K562 (cell line): ENCODE results near the gene CEP85L. TPM values are rescaled to one million over a fixed set of nuclear protein-coding genes. Genes with fewer than 3 reads are reported as not detected.

ENCODE experiments used
- ATAC-seq: fragments of 200-7000 bp; cut with Tn5 transposase; 3 replicates; pipeline ENCODE4 v1.9.1; 2020; ENCODE audit warnings: moderate library complexity
- BruUV-seq: library from RNA; stranded (reverse); fragments of 400-500 nt; replicated peaks from 2 replicates; lab custom pipeline; 2021; lab: Mats Ljungman, UMichigan
- CTCF ChIA-PET: fragments of 300-600 bp; formaldehyde crosslinking; extraction: SDS; loops from one replicate; lab custom pipeline; 2021; ENCODE audit warnings: low intra/inter-chr PET ratio; lab: Yijun Ruan, JAX
- POLR2A ChIA-PET: fragments of 300-600, 350-650 bp; sonication (Branson Sonifier 250); formaldehyde crosslinking; extraction: SDS; loops from one replicate; lab custom pipeline; 2021; ENCODE audit warnings: antibody characterized with exemption, inconsistent platforms; lab: Yijun Ruan, JAX
- DNase-seq, 4 experiments: peaks; one replicate each; pipeline versions ENCODE4 v3.0.0 to v3.0.0-alpha.2; 2011 to 2018; ENCODE audit warnings: low spot score in 3 of 4, mixed read lengths in 3 of 4; ENCODE audit errors: extremely low read depth in 1 of 4
- FAIRE-seq: peaks from 2 replicates; lab custom pipeline; 2011; peaks lifted over from hg19 to GRCh38; lab: Jason Lieb, UNC
- H2AFZ ChIP-seq: 2 replicates; pipeline ENCODE4 v1.6.0; 2011; ENCODE audit warnings: low read depth, low read length, control low read depth, inconsistent platforms
- H3K27ac ChIP-seq: fragments of 200-600 bp; 3 replicates; pipeline ENCODE4 v1.8.0; 2011; ENCODE audit warnings: low read depth, mild to moderate bottlenecking, control low read depth, inconsistent platforms, low read length, moderate library complexity, mixed read lengths; ENCODE audit errors: extremely low read depth
- H3K27me3 ChIP-seq, 2 experiments: fragments of 300-600 bp in 1 of 2; 2 replicates in 1 of 2; 3 replicates in 1 of 2; pipeline versions ENCODE4 v1.6.0 to v1.8.0; 2011; ENCODE audit warnings: inconsistent platforms in 2 of 2, low read length in 2 of 2, mild to moderate bottlenecking in 1 of 2, mixed read lengths in 1 of 2, moderate library complexity in 1 of 2; ENCODE audit not compliant: control insufficient read depth in 2 of 2, insufficient read depth in 2 of 2
- H3K36me3 ChIP-seq: fragments of 300-600 bp; 3 replicates; pipeline ENCODE4 v1.8.0; 2011; ENCODE audit warnings: mild to moderate bottlenecking, low read length, inconsistent platforms; ENCODE audit not compliant: control insufficient read depth, insufficient read depth
- H3K4me1 ChIP-seq, 2 experiments: fragments of 200-600 bp in 1 of 2; replicated peaks in 1 of 2; 2 replicates in 1 of 2; 3 replicates in 1 of 2; pipeline versions ENCODE4 v1.5.1 to v1.8.0; 2011; ENCODE audit warnings: inconsistent platforms in 2 of 2, low read length in 2 of 2, mild to moderate bottlenecking in 1 of 2, mixed read lengths in 1 of 2, moderate library complexity in 1 of 2; ENCODE audit not compliant: control insufficient read depth in 2 of 2, insufficient read depth in 2 of 2
- H3K4me2 ChIP-seq: 2 replicates; pipeline ENCODE4 v1.6.1; 2011; ENCODE audit warnings: low read length, control low read depth, inconsistent platforms, mixed read lengths; ENCODE audit not compliant: insufficient read depth
- H3K4me3 ChIP-seq: fragments of 200-600 bp; sonication (generic), shearing (Covaris generic); 2 replicates; pipeline ENCODE4 v1.5.1; 2016; ENCODE audit warnings: control low read depth, inconsistent platforms
- H3K79me2 ChIP-seq: fragments of 200-600 bp; 3 replicates; pipeline ENCODE4 v1.8.0; 2011; ENCODE audit warnings: low read length, inconsistent platforms; ENCODE audit not compliant: control insufficient read depth, insufficient read depth
- H3K9ac ChIP-seq, 2 experiments: 2 replicates each; pipeline versions ENCODE4 v1.6.0 to v1.6.1; 2011; ENCODE audit warnings: low read depth in 2 of 2, low read length in 2 of 2, control low read depth in 1 of 2, inconsistent platforms in 1 of 2, mild to moderate bottlenecking in 1 of 2, mixed read lengths in 1 of 2; ENCODE audit not compliant: insufficient read depth in 1 of 2
- H3K9me1 ChIP-seq: one replicate; pipeline ENCODE4 v1.6.0; 2011; ENCODE audit warnings: inconsistent platforms, mild to moderate bottlenecking, low read length, moderate library complexity; ENCODE audit not compliant: control insufficient read depth, insufficient read depth
- H3K9me3 ChIP-seq: replicated peaks from 2 replicates; pipeline ENCODE4 v1.5.1; 2011; ENCODE audit warnings: low read depth, low read length, inconsistent platforms; ENCODE audit not compliant: control insufficient read depth, insufficient read depth
- H4K20me1 ChIP-seq: replicated peaks from 2 replicates; pipeline ENCODE4 v1.6.1; 2011; ENCODE audit warnings: low read length, inconsistent platforms, mixed read lengths; ENCODE audit not compliant: control insufficient read depth, insufficient read depth
- ARID1B ChIP-seq: fragments of 450-650 bp; IDR thresholded peaks from 2 replicates; pipeline ENCODE4 v1.6.1; 2016; ENCODE audit warnings: antibody characterized with exemption, mild to moderate bottlenecking, inconsistent platforms
- CC2D1A ChIP-seq: fragments of 450-650 bp; IDR thresholded peaks from 2 replicates; pipeline ENCODE4 v1.6.1; 2017; ENCODE audit warnings: mild to moderate bottlenecking
- CGGBP1 ChIP-seq: fragments of 250-450 bp; sonication (Bioruptor Pico); IDR thresholded peaks from 2 replicates; pipeline ENCODE4 v1.9.0; 2021; ENCODE audit warnings: mild to moderate bottlenecking
- COPS2 ChIP-seq: fragments of 450-650 bp; conservative IDR thresholded peaks from 2 replicates; pipeline ENCODE4 v1.6.1; 2016; ENCODE audit warnings: mild to moderate bottlenecking, moderate library complexity
- DACH1 ChIP-seq: fragments of 450-650 bp; IDR thresholded peaks from 2 replicates; pipeline ENCODE4 v1.6.1; 2018; ENCODE audit not compliant: partially characterized antibody
- EP300 ChIP-seq: IDR thresholded peaks from 2 replicates; pipeline ENCODE4 v1.6.1; 2012; ENCODE audit warnings: low read length, improper control_type of control experiment
- GATAD2B ChIP-seq: fragments of 450-650 bp; IDR thresholded peaks from 2 replicates; pipeline ENCODE4 v1.6.1; 2017; ENCODE audit warnings: mild to moderate bottlenecking, borderline replicate concordance
- HDAC1 ChIP-seq, 2 experiments: fragments of 450-650 bp; IDR thresholded peaks; 2 replicates each; pipeline ENCODE4 v1.6.1; 2016 to 2017; ENCODE audit warnings: inconsistent platforms in 1 of 2, mild to moderate bottlenecking in 1 of 2, moderate library complexity in 1 of 2
- L3MBTL2 ChIP-seq: fragments of 450-650 bp; IDR thresholded peaks from 2 replicates; pipeline ENCODE4 v1.6.1; 2016; ENCODE audit warnings: mild to moderate bottlenecking, moderate library complexity
- MXI1 ChIP-seq: IDR thresholded peaks from 2 replicates; pipeline ENCODE4 v1.6.1; 2011; ENCODE audit warnings: low read depth, mild to moderate bottlenecking, improper control_type of control experiment, low read length
- MYC ChIP-seq, 2 experiments: fragments of 250-450 bp in 1 of 2; sonication (Bioruptor Pico) in 1 of 2; IDR thresholded peaks; 2 replicates each; pipeline versions ENCODE4 v1.5.1 to v1.6.1; 2012 to 2021; ENCODE audit warnings: low read depth in 2 of 2, borderline replicate concordance in 1 of 2, improper control_type of control experiment in 1 of 2, low read length in 1 of 2, mild to moderate bottlenecking in 1 of 2, moderate library complexity in 1 of 2
- NELFE ChIP-seq: IDR thresholded peaks from 2 replicates; pipeline ENCODE4 v1.6.1; 2011; ENCODE audit warnings: mild to moderate bottlenecking; ENCODE audit not compliant: insufficient read depth, insufficient read length
- NEUROD1 ChIP-seq: fragments of 150-350 bp; IDR thresholded peaks from 2 replicates; pipeline ENCODE4 v1.6.1; 2014; ENCODE audit warnings: borderline replicate concordance, low read length, low read depth; ENCODE audit not compliant: partially characterized antibody
- PKNOX1 ChIP-seq: fragments of 450-650 bp; IDR thresholded peaks from 2 replicates; pipeline ENCODE4 v1.6.1; 2016
- POLR2AphosphoS5 ChIP-seq: IDR thresholded peaks from 2 replicates; pipeline ENCODE4 v1.6.1; 2011; ENCODE audit warnings: mild to moderate bottlenecking, low read depth, low read length, moderate library complexity; ENCODE audit not compliant: control insufficient read depth, insufficient read depth
- POLR2G ChIP-seq: fragments of 200-400 bp; formaldehyde crosslinking; IDR thresholded peaks from 2 replicates; pipeline ENCODE4 v1.6.1; 2017; ENCODE audit warnings: low read depth, mild to moderate bottlenecking, antibody characterized with exemption, low read length, moderate library complexity
- SNRNP70 ChIP-seq: fragments of 200-400 bp; formaldehyde crosslinking; optimal IDR thresholded peaks from 2 replicates; pipeline ENCODE3; 2017; ENCODE audit warnings: low read depth, low read length
- SOX6 ChIP-seq: fragments of 450-650 bp; IDR thresholded peaks from 2 replicates; pipeline ENCODE4 v1.6.1; 2014; ENCODE audit warnings: mild to moderate bottlenecking
- SP1 ChIP-seq: sonication (generic); formaldehyde crosslinking; IDR thresholded peaks from 2 replicates; pipeline ENCODE4 v1.8.1; 2022; ENCODE audit warnings: mild to moderate bottlenecking, missing genetic modification reagents
- THRAP3 ChIP-seq: fragments of 450-650 bp; IDR thresholded peaks from 2 replicates; pipeline ENCODE4 v1.6.1; 2016; ENCODE audit warnings: mild to moderate bottlenecking, inconsistent platforms, borderline replicate concordance
- VEZF1 ChIP-seq: fragments of 200-800 bp; sonication (Bioruptor generic); IDR thresholded peaks from 2 replicates; pipeline ENCODE4 v1.6.1; 2017; ENCODE audit warnings: missing genetic modification characterization, missing compliant biosample characterization
- ZNF124 ChIP-seq: sonication (generic); formaldehyde crosslinking; IDR thresholded peaks from 2 replicates; pipeline ENCODE4 v1.8.1; 2022; ENCODE audit warnings: missing genetic modification reagents
- ZNF347 ChIP-seq: fragments of 450-650 bp; formaldehyde crosslinking; IDR thresholded peaks from 2 replicates; pipeline ENCODE4 v1.4.0; 2020; ENCODE audit warnings: low read depth, mild to moderate bottlenecking, moderate library complexity
- in situ Hi-C: fragments of 300-500 bp; cut with MboI; formaldehyde crosslinking; loops from 4 replicates; pipeline ENCODE4 v1.15.0; 2018; ENCODE audit warnings: inconsistent platforms, mixed read lengths
- intact Hi-C: fragments of 100-400 bp; cut with micrococcal nuclease; formaldehyde crosslinking; loops from 2 replicates; pipeline ENCODE4 v1.14.2; 2022
- polyA plus RNA-seq, 8 experiments: library from polyadenylated mRNA; depleted of rRNA in 4 of 8; stranded (reverse) in 5 of 8; unstranded in 3 of 8; fragments of >200 nt; fragmentation: Nextera tagmentation in 2 of 8; fragmentation: Illumina TruSeq in 1 of 8; extraction: Ambion mirVana in 2 of 8; extraction: Trizol in 1 of 8; gene quantifications; 2 replicates each; pipeline versions ENCODE4 v1.2.1 to v1.2.3, GENCODE V29; 2011 to 2014; ENCODE audit warnings: inconsistent platforms in 1 of 8, missing spikeins in 1 of 8
- total RNA-seq, 7 experiments: library from RNA; depleted of rRNA in 6 of 7; stranded (reverse); fragments of >200 nt in 6 of 7; fragmentation: Illumina TruSeq in 2 of 7; extraction: Trizol in 2 of 7; gene quantifications; 2 replicates each; pipeline versions ENCODE4 v1.2.1 to v1.2.3, GENCODE V29; 2011 to 2021; ENCODE audit warnings: low replicate concordance in 1 of 7

The CEP85L gene
- total and polyA plus RNA-seq, 9 of the 15 experiments (the other 6 are each of a cell fraction or from before 2014, with no cell fraction given) = 4.5 to 15.8 (median 8.3) TPM

GRCh38 chr6:118660218-118660569 is 8.8 kb upstream of the CEP85L start:
- in situ Hi-C loops = no loop called here
- CTCF ChIA-PET = no interaction called here
- POLR2A ChIA-PET = interaction anchor here (1.1 to 1.2 kb wide), 2 partner anchors 10 to 51 kb away, joined by 3 to 5 read pairs; no protein-coding TSS in a partner anchor
- no peaks in the 10 kb centered on the region for H3K9me3 ChIP-seq
- H3K4me1 ChIP-seq = peaks cover 11 to 14% of the 10 kb centered on the region in 2 experiments; a peak in 3 of 5 replicates
- BruUV-seq = no TSS peak
- peak; percentile 72 to 89 (median 76) for DNase-seq
- no peaks in the 10 kb centered on the region for H3K79me2 ChIP-seq
- intact Hi-C loops = no loop called here
- peak; percentile 87 for ATAC-seq
- no peaks in the 10 kb centered on the region for H3K9me1 ChIP-seq
- H3K9ac ChIP-seq = no peak overlapping the region
- FAIRE-seq = peak; percentile 82
- peak overlapping the region; percentile 9; the same call in 1 of the 2 replicates for H3K4me2 ChIP-seq
- H3K4me3 ChIP-seq = no peak overlapping the region
- no peak overlapping the region for H2AFZ ChIP-seq
- H3K27ac ChIP-seq = no peak overlapping the region
- no peaks in the 10 kb centered on the region for H3K27me3 ChIP-seq
- peaks cover 7% of the 10 kb centered on the region; the same call in 1 of the 3 replicates for H3K36me3 ChIP-seq
- no peaks in the 10 kb centered on the region for H4K20me1 ChIP-seq
- peak; percentile 25; the same call in 1 of the 2 replicates for TF ChIP-seq VEZF1 (CRISPR knock-in tag)
- TF ChIP-seq L3MBTL2 = peak; percentile 67
- TF ChIP-seq CGGBP1 = no peak
- no peak for TF ChIP-seq THRAP3
- TF ChIP-seq SOX6 = no peak
- no peak for TF ChIP-seq DACH1
- TF ChIP-seq ZNF124 = no peak
- TF ChIP-seq ZNF347 (CRISPR knock-in tag) = no peak
- TF ChIP-seq NEUROD1 = no peak
- peak; percentile 66 for TF ChIP-seq GATAD2B
- peak; percentile 67; the same call in 1 of the 2 replicates for TF ChIP-seq POLR2AphosphoS5
- TF ChIP-seq EP300 = 0 out of 2 replicates have a peak, but pooled peaks have one; percentile 16
- TF ChIP-seq HDAC1 (IDR thresholded peaks at IDR 0.05) = no peak
- TF ChIP-seq SP1 (CRISPR knock-in tag) = no peak
- TF ChIP-seq NELFE = no peak
- peak; percentile 52; the same call in 1 of the 2 replicates for TF ChIP-seq PKNOX1
- TF ChIP-seq MXI1 = no peak
- TF ChIP-seq ARID1B = peak; percentile 38
- TF ChIP-seq CC2D1A = no peak
- peak; percentile 33; the same call in 1 of the 2 replicates for TF ChIP-seq MYC (IDR thresholded peaks at IDR 0.05; ENCODE audit: low read depth, low read length)
- no peak for TF ChIP-seq MYC (CRISPR knock-in tag; IDR thresholded peaks at IDR 0.05; ENCODE audit: borderline replicate concordance, low read depth)
- TF ChIP-seq COPS2 = no peak
- no peak for TF ChIP-seq POLR2G
- no peak for TF ChIP-seq SNRNP70
